Right lobe of liver (tissue), 4 donors: ENCODE measurements around the gene TMEM248.

ENCODE experiments used
- CTCF ChIP-seq, 4 donors: fragments of 200-600 bp in 3 of 4; fragments of 450-650 bp in 1 of 4; IDR thresholded peaks; one replicate each; pipeline versions ENCODE4 v1.5.1 to v1.8.0; 2016 to 2022; ENCODE audit warnings: antibody characterized with exemption in 4 of 4, mild to moderate bottlenecking in 2 of 4
- POLR2A ChIP-seq: fragments of 450-650 bp; IDR thresholded peaks from one replicate; pipeline ENCODE4 v1.6.1; 2017; ENCODE audit warnings: antibody characterized with exemption, mild to moderate bottlenecking
- donor health status: DM: no; HTN: no; CAD: no.
- donor health status: DM: no; HTN: no; CAD: no.
- donor health status: DM: no; HTN: yes; CAD: no.

GRCh38 chr7:66877577-66878300, 43.3 kb upstream of the TMEM248 start:
- TF ChIP-seq CTCF (IDR thresholded peaks at IDR 0.05): no peak
- TF ChIP-seq POLR2A: no peak
